Effector memory CD8-positive, alpha-beta T cell (primary cell): Measurements from ENCODE around the gene FBN2.

ENCODE experiments used
- ATAC-seq: fragments of 150-1000 bp; cut with Tn5 transposase; replicated peaks from 2 replicates; pipeline ENCODE4 v1.10.0; 2021; ENCODE audit warnings: mild to moderate bottlenecking, moderate library complexity
- DNase-seq, 3 experiments: peaks; one replicate each; pipeline ENCODE4 v3.0.0; 2021
- H3K27ac Mint-ChIP-seq, 2 donors: one replicate each; pipeline ENCODE4 v1.8.0; 2022; ENCODE audit warnings: mild to moderate bottlenecking in 2 of 2, mixed read lengths in 2 of 2, moderate library complexity in 2 of 2
- H3K27me3 Mint-ChIP-seq, 2 donors: one replicate each; pipeline ENCODE4 v1.8.0; 2022; ENCODE audit warnings: mixed read lengths in 2 of 2
- H3K36me3 Mint-ChIP-seq: one replicate; pipeline ENCODE4 v1.8.0; 2022; ENCODE audit warnings: mild to moderate bottlenecking, moderate library complexity, mixed read lengths; ENCODE audit not compliant: insufficient read depth
- H3K4me1 Mint-ChIP-seq, 2 donors: one replicate each; pipeline ENCODE4 v1.8.0; 2022; ENCODE audit warnings: low read depth in 2 of 2, mixed read lengths in 2 of 2
- H3K4me3 Mint-ChIP-seq, 2 donors: one replicate each; pipeline ENCODE4 v1.8.0; 2022; ENCODE audit warnings: mild to moderate bottlenecking in 2 of 2, mixed read lengths in 2 of 2, moderate library complexity in 2 of 2
- H3K9me3 Mint-ChIP-seq, 2 donors: one replicate each; pipeline ENCODE4 v1.8.0; 2022; ENCODE audit warnings: mixed read lengths in 2 of 2

FBN2 gene

DNA sequence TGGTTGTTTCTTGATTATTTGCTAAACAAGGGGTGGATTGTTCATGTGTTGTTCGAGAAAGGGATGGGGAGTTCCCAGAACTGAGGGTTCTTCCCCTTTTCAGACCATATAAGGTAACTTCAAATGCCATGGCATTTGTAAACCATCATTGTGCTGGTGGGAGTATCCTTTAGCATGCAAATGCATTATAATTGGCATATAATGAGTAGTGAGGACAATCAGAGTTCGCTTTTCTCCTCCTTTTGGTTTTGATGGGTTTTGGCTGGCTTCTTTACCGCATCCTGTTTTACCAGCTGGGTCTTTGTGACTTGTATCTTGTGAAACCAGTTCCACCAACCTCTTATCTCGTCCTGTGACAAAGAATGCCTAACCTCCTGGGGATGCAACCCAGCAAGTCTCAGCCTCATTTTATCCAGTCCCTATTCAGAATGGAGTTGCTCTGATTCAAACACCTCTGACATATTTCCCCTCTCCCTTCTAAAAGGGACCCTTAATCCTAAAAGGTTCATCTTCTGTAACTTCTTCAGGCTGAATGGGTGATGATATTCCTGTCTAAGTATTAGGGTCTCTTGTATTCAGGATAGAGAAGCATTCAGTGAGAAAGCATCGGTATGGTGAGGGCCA, 8.7 kb upstream of the FBN2 start:
- H3K27ac Mint-ChIP-seq: no peak overlapping the region

DNA sequence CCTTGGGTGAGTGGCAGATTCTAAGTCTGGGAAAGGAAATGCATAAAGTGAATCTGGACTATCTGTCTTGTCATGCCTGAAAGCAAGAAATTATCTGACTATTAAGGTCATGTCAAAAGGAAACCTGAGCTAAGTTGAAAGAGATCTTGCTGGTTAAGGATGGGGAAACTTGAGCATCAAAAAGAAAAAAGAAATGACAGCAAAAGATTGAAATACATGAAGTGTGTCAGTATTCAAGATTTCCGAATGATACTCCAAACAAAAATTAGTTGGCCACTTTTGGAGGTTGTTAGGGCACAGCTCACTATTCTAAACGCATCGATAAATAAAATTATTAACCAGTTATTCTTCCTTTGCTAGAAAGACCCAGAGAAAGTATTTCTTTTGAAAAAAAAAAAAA, 3.3 kb upstream of the FBN2 start:
- H3K27me3 Mint-ChIP-seq: peaks cover 2 to 27% of the 10 kb centered on the region in 2 donors
- no peak overlapping the region for H3K27ac Mint-ChIP-seq
- no peaks in the 10 kb centered on the region for H3K4me1 Mint-ChIP-seq
- no peaks in the 10 kb centered on the region for H3K36me3 Mint-ChIP-seq
- no peak overlapping the region for H3K4me3 Mint-ChIP-seq
- no peaks in the 10 kb centered on the region for H3K9me3 Mint-ChIP-seq
- DNase-seq: no peak
- no peak for ATAC-seq

More for the DNA sequence above, 8.7 kb upstream of the FBN2 start:
- Mint-ChIP-seq H3K4me3 (no peak overlapping the region), H3K27me3 (no peaks in the 10 kb centered on the region), H3K36me3 (no peaks in the 10 kb centered on the region), H3K9me3 (no peaks in the 10 kb centered on the region), H3K4me1 (no peaks in the 10 kb centered on the region)
- no peak for DNase-seq
- ATAC-seq: no peak

DNA sequence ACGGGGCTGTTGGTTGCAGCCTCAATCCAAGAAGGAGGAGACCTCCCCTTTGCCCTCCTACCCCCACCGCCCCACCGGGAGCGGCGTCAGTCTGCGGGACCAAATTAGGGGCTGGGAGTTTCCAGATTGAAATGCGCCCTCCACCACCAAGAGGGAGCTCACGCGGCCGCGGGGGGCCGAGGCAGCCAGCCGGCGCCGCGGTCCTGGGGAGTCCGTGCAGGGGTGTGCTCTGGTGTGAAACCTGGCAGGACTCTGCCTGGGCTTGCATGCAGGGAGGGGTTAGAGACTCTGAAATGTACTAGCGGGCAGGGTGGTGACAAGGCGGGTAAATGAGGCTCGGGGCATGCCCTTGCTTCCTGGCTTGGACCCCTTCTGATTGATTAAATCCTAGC, 989 bp upstream of the FBN2 start:
- H3K4me3 Mint-ChIP-seq: no peak overlapping the region

DNA sequence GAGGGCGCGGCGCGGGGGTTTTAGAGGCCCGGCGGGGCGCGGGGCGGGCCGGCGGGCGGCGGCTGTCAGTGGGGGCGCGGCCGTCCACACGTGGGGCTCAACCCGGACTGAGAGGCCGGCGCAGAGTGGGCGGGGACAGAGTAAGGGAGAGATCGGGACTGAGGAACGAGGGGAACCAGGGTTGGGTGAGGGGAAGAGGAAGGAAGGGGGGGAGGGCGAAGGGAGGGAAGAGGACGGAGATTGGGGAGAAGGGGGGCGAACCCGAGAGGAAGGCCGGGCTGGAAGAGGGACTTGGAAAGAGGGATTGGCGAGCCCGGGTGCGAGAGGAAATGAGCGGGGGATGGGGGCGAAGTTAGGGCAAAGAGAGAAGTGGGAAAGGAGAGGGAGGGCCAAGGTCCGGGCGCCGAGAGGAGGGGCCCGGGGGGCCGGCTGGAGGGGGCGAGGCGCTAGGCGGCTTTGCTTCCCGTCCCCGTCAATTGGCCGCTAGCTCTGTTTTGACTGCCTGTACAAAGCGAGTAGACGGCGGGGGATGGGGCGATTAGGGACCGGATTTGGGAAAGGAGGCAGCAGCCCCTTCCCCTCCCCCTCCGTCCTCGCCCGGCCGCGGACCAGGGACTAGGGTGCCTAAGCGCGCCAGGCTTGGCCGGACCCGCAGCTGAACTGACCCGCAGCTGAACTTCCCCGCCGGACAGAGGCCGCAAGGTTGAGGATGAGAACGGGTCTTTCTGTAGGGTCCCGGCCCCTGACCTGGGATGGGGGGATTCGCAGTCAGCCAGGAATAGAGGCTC, 399 bp upstream of the FBN2 start:
- peaks cover 6 to 34% of the 10 kb centered on the region in 2 donors for H3K27me3 Mint-ChIP-seq
- DNase-seq: no peak
- H3K4me1 Mint-ChIP-seq: no peaks in the 10 kb centered on the region
- no peak overlapping the region for H3K4me3 Mint-ChIP-seq
- no peaks in the 10 kb centered on the region for H3K36me3 Mint-ChIP-seq
- no peak for ATAC-seq
- H3K27ac Mint-ChIP-seq: no peak overlapping the region
- no peaks in the 10 kb centered on the region for H3K9me3 Mint-ChIP-seq

More for the DNA sequence above, 989 bp upstream of the FBN2 start:
- no peaks in the 10 kb centered on the region for H3K9me3 Mint-ChIP-seq
- no peak for DNase-seq
- no peak overlapping the region for H3K27ac Mint-ChIP-seq
- no peaks in the 10 kb centered on the region for H3K36me3 Mint-ChIP-seq
- peaks cover 6 to 34% of the 10 kb centered on the region in 2 donors for H3K27me3 Mint-ChIP-seq
- no peaks in the 10 kb centered on the region for H3K4me1 Mint-ChIP-seq
- no peak for ATAC-seq

DNA sequence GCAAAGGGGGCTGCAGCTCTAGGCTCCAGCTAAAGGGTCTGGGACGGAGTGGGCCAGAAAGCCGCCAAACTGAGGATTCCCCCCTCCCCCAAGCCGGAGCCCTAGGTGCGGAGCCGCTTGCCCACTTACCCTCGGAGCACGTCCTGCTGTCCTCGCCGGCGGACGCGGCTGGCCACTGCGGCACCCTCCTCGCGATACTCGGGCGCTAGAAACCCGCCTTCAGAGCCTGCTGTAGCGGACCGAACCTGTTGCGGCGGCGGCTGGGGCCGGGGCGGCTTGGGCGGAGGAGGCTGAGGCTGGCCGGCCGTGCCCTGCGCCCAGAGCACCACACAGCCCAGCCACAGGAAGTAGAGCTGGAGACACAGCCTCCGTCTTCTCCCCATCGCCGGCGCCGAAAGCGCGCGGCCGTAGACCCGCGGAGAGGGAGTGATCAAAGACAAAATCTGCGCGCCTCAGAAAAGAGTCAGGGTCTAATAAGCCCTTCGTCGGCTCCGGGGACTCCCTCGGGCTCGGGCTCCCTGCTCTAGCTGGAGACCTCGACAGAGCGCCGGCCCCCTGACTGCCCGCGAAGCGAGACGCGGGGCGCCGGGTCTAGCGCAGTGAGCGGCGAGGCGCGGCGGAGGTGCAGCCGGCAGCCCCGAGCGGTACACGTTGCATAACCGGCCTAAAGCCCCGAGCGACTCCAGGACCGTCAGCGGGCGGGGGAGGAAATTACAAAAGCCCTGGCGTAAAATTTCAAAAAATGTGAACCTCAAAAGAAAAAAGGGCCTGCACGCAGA, 635 bp downstream of the FBN2 start:
- DNase-seq (no peak), ATAC-seq (no peak)
- no peaks in the 10 kb centered on the region for H3K4me1 Mint-ChIP-seq
- peaks cover 6 to 34% of the 10 kb centered on the region in 2 donors for H3K27me3 Mint-ChIP-seq
- H3K4me3 Mint-ChIP-seq: peak overlapping the region in 1 of 2 donors; percentile 42
- H3K9me3 Mint-ChIP-seq: no peaks in the 10 kb centered on the region
- no peak overlapping the region for H3K27ac Mint-ChIP-seq
- H3K36me3 Mint-ChIP-seq: no peaks in the 10 kb centered on the region

DNA sequence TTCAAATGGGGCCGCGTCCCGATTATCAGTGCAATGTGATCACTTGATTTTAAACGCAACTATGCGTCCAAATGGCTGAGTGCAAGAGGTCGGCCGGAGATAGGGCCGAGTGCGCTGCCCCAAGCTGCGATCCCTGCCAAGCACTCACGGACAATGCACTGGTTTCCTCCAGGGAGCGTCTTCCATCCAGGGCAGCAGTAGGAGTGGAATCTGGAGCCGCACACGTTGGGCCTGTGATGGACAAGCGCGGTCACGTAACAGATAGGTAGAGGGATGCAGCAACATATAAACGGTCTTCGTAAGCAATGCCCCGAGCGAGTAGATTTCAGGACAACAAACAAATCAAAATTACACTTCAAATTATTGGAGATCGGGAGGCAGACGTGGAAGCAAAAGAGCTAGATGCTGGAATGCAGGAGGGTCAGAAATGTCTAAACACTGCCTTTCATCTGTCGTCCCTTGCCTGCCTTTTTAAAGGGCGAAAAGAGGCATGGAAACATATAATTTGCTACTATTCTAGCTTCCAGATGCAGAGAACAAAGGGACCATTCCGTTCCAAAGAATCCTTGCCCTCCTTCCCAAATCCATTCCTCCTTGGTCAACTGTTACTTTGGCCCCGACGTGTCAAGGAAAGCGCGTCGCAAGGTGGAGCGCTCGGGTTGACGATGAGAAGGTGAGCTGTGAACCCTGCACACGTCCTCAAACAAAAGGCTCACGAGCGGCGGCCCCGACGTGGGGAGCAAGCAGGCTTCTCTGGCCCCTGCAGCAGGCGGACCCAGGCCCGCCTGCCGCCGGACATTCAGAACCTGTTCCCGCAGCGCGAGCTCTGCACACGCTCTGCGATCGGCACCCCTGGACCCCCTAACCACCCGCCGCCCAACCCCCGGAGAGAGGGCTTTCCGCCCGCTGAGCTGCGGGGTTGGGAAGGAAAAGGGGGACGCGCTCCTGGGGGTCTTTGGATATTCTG, 1.5 kb downstream of the FBN2 start:
- Mint-ChIP-seq H3K9me3 (no peaks in the 10 kb centered on the region), H3K4me1 (no peaks in the 10 kb centered on the region), H3K4me3 (no peak overlapping the region), H3K36me3 (no peaks in the 10 kb centered on the region), H3K27ac (no peak overlapping the region), H3K27me3 (peaks cover 6 to 34% of the 10 kb centered on the region in 2 donors)
- DNase-seq (no peak), ATAC-seq (no peak)

DNA sequence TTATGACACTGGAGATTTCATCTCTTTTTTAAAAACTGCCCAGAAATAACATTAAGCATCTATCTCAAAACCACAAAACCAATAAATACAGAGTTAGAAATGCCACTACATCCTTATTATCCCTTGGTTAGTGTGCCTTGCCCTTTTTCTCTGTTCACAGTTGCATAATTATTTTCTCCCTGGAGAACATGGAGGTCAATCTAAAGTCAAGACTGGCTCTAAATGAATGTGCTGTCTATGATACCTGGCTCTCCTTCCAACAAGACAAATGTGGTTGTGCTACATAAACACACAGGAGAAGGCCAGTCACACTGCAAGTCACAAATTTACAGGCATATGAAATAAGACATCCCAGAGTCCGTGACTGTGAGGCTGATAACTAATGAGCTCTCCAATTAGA, 2.8 kb downstream of the FBN2 start:
- Mint-ChIP-seq H3K4me3 (no peak overlapping the region), H3K9me3 (no peaks in the 10 kb centered on the region), H3K27ac (no peak overlapping the region), H3K4me1 (no peaks in the 10 kb centered on the region), H3K27me3 (peaks cover 6 to 34% of the 10 kb centered on the region in 2 donors), H3K36me3 (no peaks in the 10 kb centered on the region)
- no peak for DNase-seq
- ATAC-seq: no peak

DNA sequence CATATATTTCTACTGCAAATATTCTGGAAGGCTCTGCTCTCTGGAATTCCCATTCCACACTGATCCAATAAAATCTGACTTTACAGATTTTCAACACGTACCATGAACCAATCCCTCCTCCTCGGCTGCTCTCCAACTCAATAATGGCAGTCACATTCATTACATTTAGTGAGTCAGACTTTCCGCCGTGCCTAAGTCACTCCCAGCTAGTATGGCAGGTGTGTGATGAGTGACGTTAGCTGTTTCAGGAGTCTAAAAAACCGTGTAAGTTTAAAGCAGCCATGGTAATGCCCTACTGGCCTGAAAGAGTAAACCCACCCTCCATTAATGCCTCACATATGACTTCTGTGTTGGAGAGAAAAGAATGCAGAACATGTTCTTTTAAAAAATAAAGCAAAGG, 3.3 kb downstream of the FBN2 start:
- H3K27ac Mint-ChIP-seq: no peak overlapping the region
- H3K4me3 Mint-ChIP-seq: no peak overlapping the region
- H3K4me1 Mint-ChIP-seq: no peaks in the 10 kb centered on the region
- DNase-seq (no peak), ATAC-seq (no peak)
- H3K27me3 Mint-ChIP-seq: peaks cover 6 to 34% of the 10 kb centered on the region in 2 donors
- no peaks in the 10 kb centered on the region for H3K9me3 Mint-ChIP-seq
- no peaks in the 10 kb centered on the region for H3K36me3 Mint-ChIP-seq

DNA sequence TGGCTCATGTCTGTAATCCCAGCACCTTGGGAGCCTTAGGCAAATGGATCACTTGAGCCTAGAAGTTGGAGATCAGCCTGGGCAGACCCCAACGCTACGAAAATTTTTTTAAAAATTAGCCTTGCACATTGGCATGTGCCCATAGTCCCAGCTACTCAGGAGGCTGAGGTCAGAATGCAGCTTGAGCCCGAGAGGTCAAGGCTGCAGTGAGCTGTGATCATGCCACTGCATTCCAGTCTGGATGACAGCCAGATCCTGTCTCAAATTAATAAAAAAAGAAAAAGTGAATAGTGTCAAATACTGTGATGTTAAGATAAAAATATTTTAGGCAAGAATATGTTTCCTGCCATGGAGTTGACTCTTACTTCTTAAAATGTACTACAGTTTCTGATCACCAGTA, 5.3 kb downstream of the FBN2 start:
- no peak for ATAC-seq
- H3K27me3 Mint-ChIP-seq: peaks cover 6 to 15% of the 10 kb centered on the region in 2 donors
- H3K9me3 Mint-ChIP-seq: peaks cover 0 to 4% of the 10 kb centered on the region in 2 donors

DNA sequence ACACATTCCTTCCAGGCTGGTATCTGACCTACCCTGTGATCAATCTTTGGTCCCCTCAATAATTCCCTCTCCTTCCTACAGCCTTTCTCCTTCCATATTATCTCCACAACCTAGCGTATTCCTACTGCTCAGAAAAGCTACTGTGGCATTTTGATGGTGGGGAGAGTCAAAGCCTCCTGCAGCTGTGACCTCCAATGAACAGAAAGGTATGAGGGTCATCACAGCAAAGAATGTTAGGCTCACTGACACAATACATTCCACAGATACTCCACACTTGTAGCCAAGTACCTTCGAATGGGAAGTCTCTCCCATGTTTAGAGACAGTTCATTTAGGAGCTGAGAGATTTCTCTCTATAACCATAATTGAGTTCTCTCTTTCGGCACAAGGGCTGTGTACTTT, 5.9 kb downstream of the FBN2 start:
- Mint-ChIP-seq H3K27ac (no peak overlapping the region), H3K4me3 (no peak overlapping the region), H3K36me3 (no peaks in the 10 kb centered on the region), H3K9me3 (peaks cover 0 to 4% of the 10 kb centered on the region in 2 donors), H3K27me3 (peaks cover 6 to 11% of the 10 kb centered on the region in 2 donors), H3K4me1 (no peaks in the 10 kb centered on the region)
- ATAC-seq (no peak), DNase-seq (no peak)

More for the DNA sequence above, 5.3 kb downstream of the FBN2 start:
- Mint-ChIP-seq H3K4me1 (no peaks in the 10 kb centered on the region), H3K27ac (no peak overlapping the region), H3K36me3 (no peaks in the 10 kb centered on the region), H3K4me3 (no peak overlapping the region)
- DNase-seq: no peak

DNA sequence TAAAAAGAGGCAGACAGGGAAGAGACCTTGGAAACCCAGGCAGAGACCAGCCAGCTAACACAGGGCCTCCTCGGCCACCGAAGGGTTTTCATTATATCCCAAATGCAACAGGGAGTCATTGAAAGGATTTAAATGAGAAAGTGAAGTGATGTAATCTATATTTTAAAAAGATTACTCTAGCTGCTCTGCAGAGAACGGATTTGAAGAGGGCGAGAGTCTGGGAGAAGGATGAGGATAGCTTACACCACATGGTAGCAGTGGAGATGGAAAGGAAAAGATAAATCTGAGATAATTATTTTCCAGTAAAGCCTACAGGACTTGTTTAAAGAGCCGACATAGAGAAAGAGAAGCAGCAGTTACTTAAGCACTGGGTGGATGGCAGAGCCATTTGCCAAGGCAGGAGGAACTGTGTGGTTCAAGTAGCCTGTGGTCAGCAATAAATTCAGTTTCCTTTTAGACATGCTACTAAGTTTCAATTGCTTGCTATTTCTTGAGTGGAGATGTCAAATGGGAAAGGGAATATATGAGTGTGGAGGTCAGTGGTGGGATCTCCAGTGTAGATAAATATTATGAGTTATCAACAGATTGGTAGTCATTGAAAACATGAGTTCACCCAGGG, 9.3 kb downstream of the FBN2 start:
- Mint-ChIP-seq H3K4me1 (no peaks in the 10 kb centered on the region), H3K27me3 (no peaks in the 10 kb centered on the region), H3K27ac (no peak overlapping the region), H3K9me3 (peaks cover 0 to 4% of the 10 kb centered on the region in 2 donors), H3K36me3 (no peaks in the 10 kb centered on the region), H3K4me3 (no peak overlapping the region)
- DNase-seq: no peak
- ATAC-seq: no peak

DNA sequence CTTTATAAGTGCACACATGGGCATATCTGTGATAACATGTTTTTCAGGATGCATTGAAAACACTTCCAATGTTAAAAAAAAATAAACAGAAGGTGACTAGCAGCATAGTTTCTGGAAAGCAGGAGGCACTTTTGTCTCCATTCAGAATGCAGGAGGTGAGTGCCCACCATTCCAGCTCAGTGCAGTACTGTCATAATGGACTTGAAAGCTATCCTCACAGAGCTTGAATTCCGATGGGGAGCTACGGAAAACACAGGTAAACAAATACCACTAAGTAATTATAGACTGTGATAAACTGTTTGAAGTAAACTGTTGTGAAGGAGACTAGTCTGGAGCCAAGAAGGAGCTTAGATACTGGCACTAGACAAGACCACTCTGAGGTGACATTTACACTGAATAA, 9.9 kb downstream of the FBN2 start:
- no peak for ATAC-seq
- no peaks in the 10 kb centered on the region for H3K36me3 Mint-ChIP-seq
- H3K4me1 Mint-ChIP-seq: no peaks in the 10 kb centered on the region
- no peaks in the 10 kb centered on the region for H3K27me3 Mint-ChIP-seq
- no peak for DNase-seq
- H3K4me3 Mint-ChIP-seq: no peak overlapping the region
- H3K27ac Mint-ChIP-seq: no peak overlapping the region
- H3K9me3 Mint-ChIP-seq: peaks cover 0 to 4% of the 10 kb centered on the region in 2 donors
